Measurements from ENCODE around the gene HNRNPH1. TPM values are rescaled to one million over a fixed set of nuclear protein-coding genes. Genes with fewer than 3 reads are reported as not detected.

HNRNPH1 gene
- total RNA-seq, 1 experiment from 2014 or later: 865 TPM

- TF ChIP-seq ZNF425 (CRISPR knock-in tag; conservative IDR thresholded peaks at IDR 0.05) (no peak), ERG (CRISPR knock-in tag; IDR thresholded peaks at IDR 0.05) (no peak), TEAD1 (CRISPR knock-in tag; IDR thresholded peaks at IDR 0.05) (no peak)
Observed at GRCh38 chr5:179595916-179596315, 27.6 kb downstream of the HNRNPH1 start (continued).

- DNase-seq (ENCODE audit: low spot score) (no peak), ATAC-seq (no peak)
- ChIA-PET POLR2A (no interaction called here), CTCF (no interaction called here)
- H3K36me3 Mint-ChIP-seq: peaks cover 64% of the 10 kb centered on the region
- no peaks in the 10 kb centered on the region for H3K9me3 Mint-ChIP-seq
- no peak overlapping the region for H3K4me3 Mint-ChIP-seq
- TF ChIP-seq KAT7 (CRISPR knock-in tag; IDR thresholded peaks at IDR 0.05; ENCODE audit: borderline replicate concordance) (no peak), MLX (CRISPR knock-in tag; IDR thresholded peaks at IDR 0.05) (no peak), ZNF317 (CRISPR knock-in tag; IDR thresholded peaks at IDR 0.05; ENCODE audit: borderline replicate concordance, low read depth) (no peak), ZNF263 (CRISPR knock-in tag; IDR thresholded peaks at IDR 0.05; ENCODE audit: low read depth) (no peak), ATF6 (CRISPR knock-in tag; IDR thresholded peaks at IDR 0.05) (no peak), ZNF396 (CRISPR knock-in tag; IDR thresholded peaks at IDR 0.05; ENCODE audit: borderline replicate concordance) (no peak), GABPB1 (CRISPR knock-in tag; IDR thresholded peaks at IDR 0.05) (no peak), IRF2 (CRISPR knock-in tag; IDR thresholded peaks at IDR 0.05; ENCODE audit: borderline replicate concordance, low read depth) (no peak)
- no peak overlapping the region for H3K27ac Mint-ChIP-seq
- H3K27me3 Mint-ChIP-seq (ENCODE audit: low read depth): no peaks in the 10 kb centered on the region; the same call in 1 of the 2 replicates
- H3K4me1 Mint-ChIP-seq: no peaks in the 10 kb centered on the region
Observed at GRCh38 chr5:179588166-179588565, 35.3 kb downstream of the HNRNPH1 start.

- ChIA-PET CTCF (interaction anchor here (1.4 kb wide), 1 partner anchor 82 kb away, joined by 4 read pairs; no protein-coding TSS in a partner anchor), POLR2A (interaction anchor here (0.9 kb wide), 1 partner anchor 27 kb away, joined by 4 read pairs; no protein-coding TSS in a partner anchor)
- H3K4me3 Mint-ChIP-seq: no peak overlapping the region
- peaks cover 56% of the 10 kb centered on the region for H3K36me3 Mint-ChIP-seq
- H3K9me3 Mint-ChIP-seq: no peaks in the 10 kb centered on the region
- no peak overlapping the region for H3K27ac Mint-ChIP-seq
- ATAC-seq (no peak), DNase-seq (ENCODE audit: low spot score) (no peak)
- H3K4me1 Mint-ChIP-seq: no peaks in the 10 kb centered on the region
- no peaks in the 10 kb centered on the region for H3K27me3 Mint-ChIP-seq (ENCODE audit: low read depth)
- TF ChIP-seq AFF4 (CRISPR knock-in tag; IDR thresholded peaks at IDR 0.05; ENCODE audit: borderline replicate concordance) (no peak), SP1 (CRISPR knock-in tag; conservative IDR thresholded peaks at IDR 0.05) (no peak), ATF2 (CRISPR knock-in tag; IDR thresholded peaks at IDR 0.05; ENCODE audit: borderline replicate concordance, low read depth) (no peak), TEAD4 (CRISPR knock-in tag; IDR thresholded peaks at IDR 0.05) (no peak), FOXP4 (CRISPR knock-in tag; IDR thresholded peaks at IDR 0.05) (no peak), NR3C1 (CRISPR knock-in tag; conservative IDR thresholded peaks at IDR 0.05; ENCODE audit: low read depth) (no peak), CDX4 (CRISPR knock-in tag; IDR thresholded peaks at IDR 0.05; ENCODE audit: borderline replicate concordance) (no peak)
Observed at GRCh38 chr5:179585941-179586401, 37.5 kb downstream of the HNRNPH1 start.
